ENCODE measurements around the gene NAALADL1.

- no peak for TF ChIP-seq SP1 (IDR thresholded peaks at IDR 0.05)
- no peak for TF ChIP-seq FOXA1 (IDR thresholded peaks at IDR 0.05)
- TF ChIP-seq TARDBP (IDR thresholded peaks at IDR 0.05), result no peak
Observed at GRCh38 chr11:65053827-65054508, 4.4 kb downstream of the NAALADL1 start.
